NT2/D1 (cell line): Measurements from ENCODE around the gene YKT6.

Experiments used
- SUZ12 ChIP-seq: IDR thresholded peaks from 2 replicates; pipeline ENCODE4 v1.6.1; 2011; ENCODE audit not compliant: insufficient read length, insufficient read depth; ENCODE audit errors: extremely low read depth
- YY1 ChIP-seq: IDR thresholded peaks from 2 replicates; pipeline ENCODE4 v1.6.1; 2011; ENCODE audit not compliant: insufficient read length, insufficient read depth

DNA sequence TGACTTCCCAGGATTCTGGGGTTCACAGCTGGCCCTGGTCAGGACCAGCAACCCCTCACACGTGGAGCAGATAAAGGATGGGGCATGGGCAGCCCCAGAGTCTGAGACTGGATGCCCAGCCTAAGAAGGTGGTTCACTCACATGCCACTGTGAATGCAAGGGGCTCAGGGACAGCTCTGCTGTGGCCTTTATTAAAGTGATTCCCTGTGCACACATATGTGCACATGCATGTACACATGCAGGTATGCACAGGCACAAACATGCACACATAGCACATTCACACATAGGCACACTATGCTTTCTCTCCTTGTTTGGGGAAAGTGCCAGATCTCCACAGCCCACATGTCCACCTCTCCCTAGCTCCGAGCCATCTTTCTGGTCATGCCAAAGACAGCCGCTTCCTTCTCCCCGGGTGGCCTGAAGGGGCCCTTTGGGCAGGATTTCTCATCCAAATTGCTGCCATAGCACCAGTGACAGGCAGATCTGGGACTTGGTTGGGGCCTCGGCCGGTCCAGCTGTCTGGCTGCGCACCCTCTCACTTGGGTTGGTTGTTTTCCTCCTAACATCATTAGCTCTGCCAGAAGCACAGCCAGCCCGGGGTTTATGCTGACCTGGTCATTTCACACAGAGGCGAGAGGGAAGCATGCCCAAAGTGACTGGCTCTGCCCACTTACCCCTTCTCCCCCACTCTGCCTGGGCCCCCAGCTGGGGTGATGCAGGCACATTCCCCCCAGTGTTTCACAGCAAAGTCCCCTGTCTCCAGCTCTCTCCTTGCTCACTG lies 13.0 kb upstream of the YKT6 start:
- no peak for TF ChIP-seq SUZ12
- no peak for TF ChIP-seq YY1
